ENCODE measurements around the gene DMAC2L. TPM values are rescaled to one million over a fixed set of nuclear protein-coding genes. Genes with fewer than 3 reads are reported as not detected.

Gene DMAC2L
- total and polyA plus RNA-seq, 2 donors (not counting 1 experiment from before 2014, with no cell fraction given): 19.0 to 40.0 TPM

- no peaks in the 10 kb centered on the region for H3K4me1 ChIP-seq (ENCODE audit: control insufficient read depth in 2 of 2, insufficient read depth in 2 of 2, low read length in 2 of 2)
- intact Hi-C loops (cut with micrococcal nuclease): no loop called here
- CTCF ChIA-PET: no interaction called here
These were observed 36.8 kb downstream of the DMAC2L start for GRCh38 chr14:50348933-50349332.

GRCh38 chr14:50350975-50351374, 38.9 kb downstream of the DMAC2L start:
- no peaks in the 10 kb centered on the region for H3K9me3 Mint-ChIP-seq (ENCODE audit: insufficient read depth)
- no peaks in the 10 kb centered on the region for H3K4me1 Mint-ChIP-seq
- no peak overlapping the region for H3K4me3 Mint-ChIP-seq
- 40% methylated on average over 1 of the region's 2 CpGs for WGBS (ENCODE audit: insufficient coverage)
- H4K20me1 ChIP-seq (ENCODE audit: control insufficient read depth, insufficient read depth, low read length, poor library complexity, severe bottlenecking): no peaks in the 10 kb centered on the region
- no peaks in the 10 kb centered on the region for H3K27me3 ChIP-seq (replicated peaks in 1 of 4; ENCODE audit: control extremely low read depth in 1 of 4, control insufficient read depth in 3 of 4, insufficient read depth in 4 of 4, low read length in 3 of 4)
- H3K27ac ChIP-seq (ENCODE audit: low read length in 2 of 2): no peak overlapping the region
- no peak overlapping the region for H3K9ac ChIP-seq (ENCODE audit: low read length)
- peaks cover 3% of the 10 kb centered on the region for H3K79me2 ChIP-seq (ENCODE audit: control insufficient read depth, insufficient read depth, low read length)
- no peak overlapping the region for H3K4me3 ChIP-seq (ENCODE audit: control extremely low read depth in 1 of 5, extremely low read depth in 1 of 5, insufficient read depth in 1 of 5, low read depth in 2 of 5, low read length in 4 of 5)
- no peak overlapping the region for H3K27ac Mint-ChIP-seq
- H3K4me1 ChIP-seq (ENCODE audit: control insufficient read depth in 2 of 2, insufficient read depth in 2 of 2, low read length in 2 of 2): no peaks in the 10 kb centered on the region
- no peaks in the 10 kb centered on the region for H3K9me3 ChIP-seq (ENCODE audit: control extremely low read depth in 1 of 3, control insufficient read depth in 2 of 3, insufficient read depth in 1 of 3, low read length in 2 of 3)
- ChIA-PET CTCF (interaction anchor here (1.2 to 2.1 kb wide), 3 partner anchors 12 to 193 kb away, joined by 3 to 6 read pairs (median 4); no protein-coding TSS in a partner anchor), POLR2A (no interaction called here)
- intact Hi-C loops (cut with micrococcal nuclease): no loop called here
- peaks cover 0 to 4% of the 10 kb centered on the region in 2 experiments for H3K36me3 ChIP-seq (replicated peaks in 1 of 2; ENCODE audit: control extremely low read depth in 1 of 2, control insufficient read depth in 1 of 2, extremely low read depth in 1 of 2, insufficient read depth in 2 of 2, low read length in 1 of 2)
- ATAC-seq (ENCODE audit: low read depth): no peak
- no peak for DNase-seq
- H3K27me3 Mint-ChIP-seq: no peaks in the 10 kb centered on the region
- H2AFZ ChIP-seq (ENCODE audit: insufficient read depth, low read depth, low read length, poor library complexity, severe bottlenecking): no peak overlapping the region
- TF ChIP-seq CTCF (IDR thresholded peaks at IDR 0.05): no peak
- TF ChIP-seq EZH2 (IDR thresholded peaks at IDR 0.05; ENCODE audit: borderline replicate concordance, insufficient read depth, low read depth, low read length, poor library complexity, severe bottlenecking): no peak
- no peak overlapping the region for H3K4me2 ChIP-seq (replicated peaks; ENCODE audit: low read depth, low read length, poor library complexity, severe bottlenecking)

More at GRCh38 chr14:50348933-50349332, 36.8 kb downstream of the DMAC2L start:
- peaks cover 3% of the 10 kb centered on the region for H3K79me2 ChIP-seq (ENCODE audit: control insufficient read depth, insufficient read depth, low read length)
- H3K27ac ChIP-seq (ENCODE audit: low read length in 2 of 2): no peak overlapping the region
- no peak for DNase-seq
- H3K4me1 Mint-ChIP-seq: peaks cover 4% of the 10 kb centered on the region
- no peak overlapping the region for H2AFZ ChIP-seq (ENCODE audit: insufficient read depth, low read depth, low read length, poor library complexity, severe bottlenecking)
- H3K27me3 ChIP-seq (replicated peaks in 1 of 4; ENCODE audit: control extremely low read depth in 1 of 4, control insufficient read depth in 3 of 4, insufficient read depth in 4 of 4, low read length in 3 of 4): no peaks in the 10 kb centered on the region
- H3K27ac Mint-ChIP-seq: no peak overlapping the region
- H3K9ac ChIP-seq (ENCODE audit: low read length): no peak overlapping the region
- POLR2A ChIA-PET: no interaction called here
- no peaks in the 10 kb centered on the region for H3K9me3 ChIP-seq (ENCODE audit: control extremely low read depth in 1 of 3, control insufficient read depth in 2 of 3, insufficient read depth in 1 of 3, low read length in 2 of 3)
- H4K20me1 ChIP-seq (ENCODE audit: control insufficient read depth, insufficient read depth, low read length, poor library complexity, severe bottlenecking): no peaks in the 10 kb centered on the region
- no peak overlapping the region for H3K4me3 ChIP-seq (ENCODE audit: control extremely low read depth in 1 of 5, extremely low read depth in 1 of 5, insufficient read depth in 1 of 5, low read depth in 2 of 5, low read length in 4 of 5)
- no peak overlapping the region for H3K4me2 ChIP-seq (replicated peaks; ENCODE audit: low read depth, low read length, poor library complexity, severe bottlenecking)
- no peak overlapping the region for H3K4me3 Mint-ChIP-seq
- no peaks in the 10 kb centered on the region for H3K27me3 Mint-ChIP-seq
- ATAC-seq (ENCODE audit: low read depth): no peak
- TF ChIP-seq EZH2 (IDR thresholded peaks at IDR 0.05; ENCODE audit: borderline replicate concordance, insufficient read depth, low read depth, low read length, poor library complexity, severe bottlenecking): no peak
- TF ChIP-seq CTCF (IDR thresholded peaks at IDR 0.05): no peak
- H3K9me3 Mint-ChIP-seq (ENCODE audit: insufficient read depth): no peaks in the 10 kb centered on the region
- H3K36me3 ChIP-seq (replicated peaks in 1 of 2; ENCODE audit: control extremely low read depth in 1 of 2, control insufficient read depth in 1 of 2, extremely low read depth in 1 of 2, insufficient read depth in 2 of 2, low read length in 1 of 2): peaks cover 0 to 3% of the 10 kb centered on the region in 2 experiments
